Naive B cell (primary cell): ENCODE results near the gene ME3. TPM values are rescaled to one million over a fixed set of nuclear protein-coding genes. Genes with fewer than 3 reads are reported as not detected.

ENCODE experiments used
- ATAC-seq, 2 donors: fragments of 150-1000 bp; cut with Tn5 transposase; 2 replicates each; pipeline ENCODE4 v1.10.0; 2021; ENCODE audit warnings: low read depth in 2 of 2, mild to moderate bottlenecking in 2 of 2, moderate library complexity in 2 of 2
- DNase-seq: peaks from one replicate; pipeline ENCODE4 v3.0.0; 2022
- H3K27ac Mint-ChIP-seq, 6 donors: one replicate each; pipeline ENCODE4 v1.8.0; 2020 to 2022; ENCODE audit warnings: mild to moderate bottlenecking in 6 of 6, mixed read lengths in 6 of 6, moderate library complexity in 5 of 6, inconsistent platforms in 2 of 6
- H3K27me3 Mint-ChIP-seq, 3 donors: one replicate each; pipeline ENCODE4 v1.8.0; 2021 to 2022; ENCODE audit warnings: mixed read lengths in 3 of 3, mild to moderate bottlenecking in 1 of 3
- H3K36me3 Mint-ChIP-seq, 2 donors: one replicate each; pipeline ENCODE4 v1.8.0; 2020 to 2022; ENCODE audit warnings: mixed read lengths in 2 of 2, inconsistent platforms in 1 of 2, mild to moderate bottlenecking in 1 of 2
- H3K4me1 Mint-ChIP-seq, 3 donors: one replicate each; pipeline ENCODE4 v1.8.0; 2020 to 2022; ENCODE audit warnings: mixed read lengths in 3 of 3, inconsistent platforms in 1 of 3, mild to moderate bottlenecking in 1 of 3, moderate library complexity in 1 of 3
- H3K4me3 Mint-ChIP-seq, 8 donors: one replicate each; pipeline ENCODE4 v1.8.0; 2020 to 2022; ENCODE audit warnings: mild to moderate bottlenecking in 8 of 8, mixed read lengths in 8 of 8, moderate library complexity in 8 of 8, inconsistent platforms in 2 of 8
- H3K9me3 Mint-ChIP-seq, 7 donors: one replicate each; pipeline ENCODE4 v1.8.0; 2020 to 2022; ENCODE audit warnings: mixed read lengths in 7 of 7, mild to moderate bottlenecking in 5 of 7, inconsistent platforms in 2 of 7, moderate library complexity in 1 of 7
- polyA plus RNA-seq, 6 donors: library from polyadenylated mRNA; unstranded; fragments of 300-500 nt; fragmentation: Illumina TruSeq; gene quantifications; one replicate each; pipeline ENCODE4 v1.2.3, GENCODE V29; 2021; ENCODE audit warnings: low read depth in 6 of 6

ME3 gene
- polyA plus RNA-seq, 6 donors from 2014 or later: not detected

GRCh38 chr11:86458294-86459001 is 214.0 kb downstream of the ME3 start:
- no peaks in the 10 kb centered on the region for H3K9me3 Mint-ChIP-seq
- ATAC-seq (no peak), DNase-seq (no peak)
- peak overlapping the region in 2 of 6 donors; percentile 19 to 24 for H3K27ac Mint-ChIP-seq
- no peak overlapping the region for H3K4me3 Mint-ChIP-seq
- no peaks in the 10 kb centered on the region for H3K36me3 Mint-ChIP-seq
- peaks cover 5 to 9% (median 7%) of the 10 kb centered on the region in 3 donors for H3K4me1 Mint-ChIP-seq
- no peaks in the 10 kb centered on the region for H3K27me3 Mint-ChIP-seq

GRCh38 chr11:86456075-86456939 is 216.1 kb downstream of the ME3 start:
- H3K27me3 Mint-ChIP-seq: no peaks in the 10 kb centered on the region
- peak; percentile 32 for DNase-seq
- no peak overlapping the region for H3K27ac Mint-ChIP-seq
- peak; percentile 49 to 71 for ATAC-seq
- H3K9me3 Mint-ChIP-seq: no peaks in the 10 kb centered on the region
- no peaks in the 10 kb centered on the region for H3K36me3 Mint-ChIP-seq
- peaks cover 5 to 9% (median 7%) of the 10 kb centered on the region in 3 donors for H3K4me1 Mint-ChIP-seq
- peak overlapping the region in 1 of 8 donors; percentile 31 for H3K4me3 Mint-ChIP-seq

- ATAC-seq (no peak), DNase-seq (no peak)
- H3K4me1 Mint-ChIP-seq: peaks cover 5 to 9% (median 7%) of the 10 kb centered on the region in 3 donors
- peak overlapping the region in 2 of 6 donors; percentile 12 to 54 for H3K27ac Mint-ChIP-seq
- no peak overlapping the region for H3K4me3 Mint-ChIP-seq
- H3K36me3 Mint-ChIP-seq: no peaks in the 10 kb centered on the region
- no peaks in the 10 kb centered on the region for H3K27me3 Mint-ChIP-seq
- H3K9me3 Mint-ChIP-seq: no peaks in the 10 kb centered on the region
Measured at GRCh38 chr11:86453290-86454030, 219.0 kb downstream of the ME3 start.

GRCh38 chr11:86449993-86450629 is 222.3 kb downstream of the ME3 start:
- no peaks in the 10 kb centered on the region for H3K9me3 Mint-ChIP-seq
- no peak overlapping the region for H3K4me3 Mint-ChIP-seq
- no peak overlapping the region for H3K27ac Mint-ChIP-seq
- H3K4me1 Mint-ChIP-seq: peaks cover 0 to 4% (median 0%) of the 10 kb centered on the region in 3 donors
- H3K36me3 Mint-ChIP-seq: no peaks in the 10 kb centered on the region
- ATAC-seq (no peak), DNase-seq (no peak)
- no peaks in the 10 kb centered on the region for H3K27me3 Mint-ChIP-seq

- no peak overlapping the region for H3K4me3 Mint-ChIP-seq
- no peak for DNase-seq
- H3K27me3 Mint-ChIP-seq: no peaks in the 10 kb centered on the region
- H3K27ac Mint-ChIP-seq: no peak overlapping the region
- H3K4me1 Mint-ChIP-seq: no peaks in the 10 kb centered on the region
- no peak for ATAC-seq
- H3K36me3 Mint-ChIP-seq: no peaks in the 10 kb centered on the region
- no peaks in the 10 kb centered on the region for H3K9me3 Mint-ChIP-seq
Measured at GRCh38 chr11:86447763-86448480, 224.5 kb downstream of the ME3 start.

GRCh38 chr11:86446924-86447285 is 225.5 kb downstream of the ME3 start:
- Mint-ChIP-seq H3K27me3 (no peaks in the 10 kb centered on the region), H3K4me3 (no peak overlapping the region), H3K9me3 (no peaks in the 10 kb centered on the region), H3K27ac (no peak overlapping the region), H3K36me3 (no peaks in the 10 kb centered on the region), H3K4me1 (no peaks in the 10 kb centered on the region)
- DNase-seq (no peak), ATAC-seq (no peak)

GRCh38 chr11:86446163-86446923 is 226.1 kb downstream of the ME3 start:
- no peaks in the 10 kb centered on the region for H3K9me3 Mint-ChIP-seq
- no peaks in the 10 kb centered on the region for H3K4me1 Mint-ChIP-seq
- no peaks in the 10 kb centered on the region for H3K27me3 Mint-ChIP-seq
- no peak overlapping the region for H3K4me3 Mint-ChIP-seq
- DNase-seq: no peak
- H3K27ac Mint-ChIP-seq: no peak overlapping the region
- no peaks in the 10 kb centered on the region for H3K36me3 Mint-ChIP-seq
- ATAC-seq: no peak

GRCh38 chr11:86444981-86445380 is 227.4 kb downstream of the ME3 start:
- ATAC-seq (no peak), DNase-seq (no peak)
- Mint-ChIP-seq H3K36me3 (no peaks in the 10 kb centered on the region), H3K27me3 (no peaks in the 10 kb centered on the region), H3K4me3 (no peak overlapping the region), H3K27ac (no peak overlapping the region), H3K9me3 (no peaks in the 10 kb centered on the region), H3K4me1 (no peaks in the 10 kb centered on the region)

- H3K36me3 Mint-ChIP-seq: no peaks in the 10 kb centered on the region
- no peaks in the 10 kb centered on the region for H3K9me3 Mint-ChIP-seq
- ATAC-seq: no peak
- no peak overlapping the region for H3K27ac Mint-ChIP-seq
- DNase-seq: no peak
- no peaks in the 10 kb centered on the region for H3K27me3 Mint-ChIP-seq
- H3K4me1 Mint-ChIP-seq: no peaks in the 10 kb centered on the region
- no peak overlapping the region for H3K4me3 Mint-ChIP-seq
Measured at GRCh38 chr11:86443415-86443814, 229.0 kb downstream of the ME3 start.

- Mint-ChIP-seq H3K4me1 (no peaks in the 10 kb centered on the region), H3K36me3 (no peaks in the 10 kb centered on the region), H3K9me3 (no peaks in the 10 kb centered on the region), H3K27ac (no peak overlapping the region), H3K4me3 (no peak overlapping the region), H3K27me3 (no peaks in the 10 kb centered on the region)
- DNase-seq: no peak
- no peak for ATAC-seq
Measured at GRCh38 chr11:86442827-86443226, 229.6 kb downstream of the ME3 start.

- ATAC-seq: no peak
- no peak for DNase-seq
- H3K27ac Mint-ChIP-seq: no peak overlapping the region
- no peaks in the 10 kb centered on the region for H3K4me1 Mint-ChIP-seq
- no peaks in the 10 kb centered on the region for H3K9me3 Mint-ChIP-seq
- no peaks in the 10 kb centered on the region for H3K27me3 Mint-ChIP-seq
- no peaks in the 10 kb centered on the region for H3K36me3 Mint-ChIP-seq
- no peak overlapping the region for H3K4me3 Mint-ChIP-seq
Measured at GRCh38 chr11:86442420-86442819, 230.0 kb downstream of the ME3 start.

- Mint-ChIP-seq H3K36me3 (no peaks in the 10 kb centered on the region), H3K27ac (no peak overlapping the region), H3K4me1 (no peaks in the 10 kb centered on the region), H3K4me3 (no peak overlapping the region), H3K9me3 (no peaks in the 10 kb centered on the region), H3K27me3 (no peaks in the 10 kb centered on the region)
- ATAC-seq (no peak), DNase-seq (no peak)
Measured at GRCh38 chr11:86440843-86441242, 231.6 kb downstream of the ME3 start.
